ENCODE measurements around the gene SSC5D.

The SSC5D gene

DNA sequence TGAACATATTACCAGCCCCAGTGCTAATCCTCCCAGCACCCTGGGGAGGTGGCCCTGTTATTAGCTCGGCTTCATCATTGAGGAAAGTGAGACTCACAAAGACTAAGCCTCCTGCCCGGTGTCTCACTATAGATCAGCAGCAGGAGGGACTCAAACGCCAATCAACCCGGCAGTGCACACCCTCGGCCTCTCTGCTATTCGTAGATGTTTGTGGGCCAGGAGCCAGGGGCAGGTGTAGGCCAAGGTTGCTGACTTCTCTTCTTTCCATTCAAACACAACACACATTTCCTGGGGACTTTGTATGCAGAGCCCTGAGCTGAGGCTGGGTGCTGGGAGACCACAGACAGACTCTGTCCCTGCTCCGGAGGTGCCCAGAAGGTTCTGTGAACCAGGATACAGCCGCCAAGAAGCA lies 66.5 kb downstream of the SSC5D start:
- DNase-seq (ENCODE audit: low read depth) = no peak

- DNase-seq (ENCODE audit: low read depth) = no peak
Observed at GRCh38 chr19:55559684-55560083, 71.4 kb downstream of the SSC5D start.

GRCh38 chr19:55563261-55563690 lies 75.0 kb downstream of the SSC5D start:
- DNase-seq (ENCODE audit: low read depth) = no peak

DNA sequence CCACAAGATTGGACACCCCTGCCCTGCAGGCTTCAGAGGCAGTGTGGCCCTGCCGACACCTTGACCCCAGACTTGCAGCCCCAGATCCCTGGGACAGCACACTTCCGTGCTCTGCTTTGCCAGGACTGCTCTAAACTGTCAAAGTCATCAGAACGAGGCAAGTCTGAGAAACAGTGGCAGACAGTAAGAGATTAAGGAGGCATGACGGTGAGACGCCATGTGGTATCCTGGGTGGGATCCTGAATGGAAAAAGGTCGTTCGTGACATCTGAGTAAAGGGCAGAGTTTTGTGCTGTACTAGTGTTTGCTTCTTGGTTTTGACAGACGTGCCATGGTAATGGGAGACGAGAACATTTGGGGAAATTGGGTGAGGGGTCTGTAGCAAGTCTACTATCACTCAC lies 78.6 kb downstream of the SSC5D start:
- DNase-seq (ENCODE audit: low read depth) = no peak

- no peak for DNase-seq (ENCODE audit: low read depth)
Observed at GRCh38 chr19:55567708-55568328, 79.6 kb downstream of the SSC5D start.

Data from fibroblast of gingiva (primary cell).